GM06990 (cell line): Measurements from ENCODE around the gene ERCC6L2.

Experiments used
- DNase-seq: peaks from one replicate; pipeline ENCODE4 v3.0.0-alpha.2; 2011; ENCODE audit not compliant: insufficient read length; ENCODE audit errors: extremely low read depth
- H3K27me3 ChIP-seq: replicated peaks from 2 replicates; pipeline ENCODE4 v1.6.0; 2011; ENCODE audit warnings: low read length; ENCODE audit not compliant: control insufficient read depth, insufficient read depth
- H3K36me3 ChIP-seq: 2 replicates; pipeline ENCODE4 v1.5.1; 2011; ENCODE audit warnings: low read length; ENCODE audit not compliant: control insufficient read depth, insufficient read depth
- H3K4me3 ChIP-seq: replicated peaks from 2 replicates; pipeline ENCODE4 v1.5.1; 2011; ENCODE audit warnings: low read depth, mild to moderate bottlenecking, control low read depth, low read length
- CTCF ChIP-seq: IDR thresholded peaks from 2 replicates; pipeline ENCODE4 v1.5.1; 2011; ENCODE audit warnings: low read length, control low read depth, mild to moderate bottlenecking, inconsistent platforms; ENCODE audit not compliant: insufficient read depth, poor library complexity, severe bottlenecking

The ERCC6L2 gene

DNA sequence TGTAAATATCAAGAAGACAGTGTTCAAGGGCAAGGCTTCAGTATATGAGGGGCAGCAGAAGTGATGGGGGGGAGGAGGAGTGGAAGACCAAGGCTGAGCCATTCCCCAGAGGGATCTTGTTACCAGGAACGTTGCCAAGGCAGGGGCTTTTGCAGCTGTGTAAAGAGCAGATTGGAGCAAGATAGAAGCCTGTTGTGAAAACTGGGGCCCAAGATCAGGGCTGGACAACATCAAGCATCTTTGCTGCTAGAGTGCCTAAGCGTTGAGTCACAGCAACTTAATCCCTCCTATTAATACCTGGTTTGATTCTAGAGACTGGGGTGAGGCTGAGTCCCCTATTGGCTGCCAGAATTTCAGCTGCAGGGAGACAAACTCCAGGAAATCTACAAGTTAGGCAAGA is 18.4 kb upstream of the ERCC6L2 start:
- TF ChIP-seq CTCF, result no peak
- no peaks in the 10 kb centered on the region for H3K36me3 ChIP-seq
- H3K4me3 ChIP-seq, result no peak overlapping the region
- no peaks in the 10 kb centered on the region for H3K27me3 ChIP-seq
- DNase-seq, result no peak

- no peak for TF ChIP-seq CTCF
- peak; percentile 35 for DNase-seq
These were observed 17.6 kb upstream of the ERCC6L2 start for GRCh38 chr9:95857896-95858295.

DNA sequence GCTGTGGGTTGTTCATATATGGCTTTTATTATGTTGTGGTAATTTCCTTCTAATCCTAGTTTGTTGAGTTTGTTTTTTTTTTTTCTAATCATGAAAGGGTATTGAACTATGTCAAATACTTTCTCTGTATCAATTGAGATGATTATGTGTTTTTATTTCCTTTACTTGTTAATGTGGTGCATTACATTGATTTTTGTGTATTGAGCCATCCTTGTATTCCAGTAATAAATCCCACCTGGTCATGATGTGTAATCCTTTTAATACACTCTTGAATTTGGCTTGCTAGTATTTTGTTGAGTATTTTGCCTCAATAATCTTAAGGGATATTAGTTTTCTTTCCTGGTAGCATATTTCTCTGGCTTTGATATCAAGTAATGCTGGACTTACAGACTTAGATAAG is 13.1 kb upstream of the ERCC6L2 start:
- no peak for DNase-seq
- Histone ChIP-seq H3K4me3 (no peak overlapping the region), H3K27me3 (no peaks in the 10 kb centered on the region), H3K36me3 (no peaks in the 10 kb centered on the region)
- TF ChIP-seq CTCF, result no peak

More at GRCh38 chr9:95857896-95858295, 17.6 kb upstream of the ERCC6L2 start:
- Histone ChIP-seq H3K27me3 (no peaks in the 10 kb centered on the region), H3K4me3 (no peak overlapping the region), H3K36me3 (no peaks in the 10 kb centered on the region)

GRCh38 chr9:95864852-95865580 is 10.5 kb upstream of the ERCC6L2 start:
- no peak for TF ChIP-seq CTCF
- Histone ChIP-seq H3K27me3 (no peaks in the 10 kb centered on the region), H3K36me3 (no peaks in the 10 kb centered on the region), H3K4me3 (no peak overlapping the region)
- no peak for DNase-seq

DNA sequence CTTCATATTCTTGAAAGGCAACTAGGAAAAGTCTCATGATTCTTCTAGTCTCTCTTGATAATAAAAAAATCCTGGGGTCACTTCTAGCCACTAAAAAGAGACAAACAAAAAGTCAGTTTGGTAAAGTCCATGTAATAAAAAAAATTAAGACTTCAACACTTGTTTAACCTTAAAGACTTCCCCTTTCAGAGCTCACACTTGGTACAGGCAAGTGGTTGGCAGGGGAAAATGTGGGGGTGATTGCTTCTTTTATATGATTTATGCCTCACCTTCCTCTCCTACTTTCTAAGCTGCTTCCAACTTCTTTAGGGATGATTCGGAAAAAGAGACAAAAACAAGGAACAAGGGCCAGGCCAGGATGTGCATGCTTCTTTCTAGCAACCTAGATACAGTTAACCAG is 5.1 kb upstream of the ERCC6L2 start:
- no peak overlapping the region for H3K4me3 ChIP-seq
- DNase-seq, result no peak
- H3K27me3 ChIP-seq, result no peaks in the 10 kb centered on the region
- TF ChIP-seq CTCF, result no peak
- no peaks in the 10 kb centered on the region for H3K36me3 ChIP-seq

- DNase-seq, result no peak
- H3K4me3 ChIP-seq, result no peak overlapping the region
- no peaks in the 10 kb centered on the region for H3K27me3 ChIP-seq
- H3K36me3 ChIP-seq, result no peaks in the 10 kb centered on the region
- no peak for TF ChIP-seq CTCF
These were observed 4.6 kb upstream of the ERCC6L2 start for GRCh38 chr9:95870906-95871305.
